ENCODE data around the gene SRC.

SRC gene

DNA sequence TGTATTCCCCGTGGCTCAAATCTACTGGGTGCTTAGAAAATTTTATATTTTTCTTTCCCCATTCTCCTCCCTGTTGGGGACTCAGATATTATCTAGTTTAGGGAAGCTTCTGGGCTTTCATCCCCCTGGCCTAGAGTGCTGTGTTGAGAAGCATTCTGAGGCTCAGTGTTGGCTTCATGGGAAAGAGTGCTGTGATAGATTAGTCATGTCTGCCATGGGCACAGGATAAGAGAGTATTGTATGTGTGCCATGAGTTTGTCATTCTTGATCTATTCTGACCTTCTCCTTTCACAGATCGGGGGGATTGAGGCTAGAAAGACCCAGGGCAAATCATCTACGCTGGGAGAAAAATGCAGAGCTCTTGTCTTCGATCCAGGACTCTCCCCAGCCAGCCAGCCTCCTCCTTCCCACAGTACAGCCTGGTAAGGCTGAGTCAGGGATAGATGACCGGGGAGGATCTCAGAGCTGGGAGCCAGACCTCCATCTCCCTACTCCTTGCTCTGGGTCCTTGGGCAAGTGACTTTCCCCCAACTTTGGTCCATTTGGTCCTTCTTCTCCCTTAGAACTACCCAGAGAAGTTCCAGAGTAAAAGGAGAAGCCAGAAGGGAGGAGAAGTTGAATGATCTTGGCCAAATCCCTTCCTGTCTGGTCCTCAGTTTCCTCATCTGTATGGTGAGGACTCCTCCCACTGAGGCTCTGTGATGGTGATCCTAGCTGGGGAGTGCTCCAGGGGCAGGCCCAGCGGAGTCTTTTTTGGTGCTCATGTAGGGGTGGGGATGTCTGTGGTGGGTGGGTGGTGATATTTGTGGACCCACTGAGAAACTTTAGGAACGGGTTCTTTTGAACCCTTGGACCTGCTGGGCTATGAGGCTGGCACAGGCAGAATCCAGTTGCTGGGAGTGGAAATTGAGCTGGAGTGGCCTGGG, 5.0 kb downstream of the SRC start:
- no peak for DNase-seq (ENCODE audit: low spot score)

GRCh38 chr20:37351689-37352607, 6.0 kb downstream of the SRC start:
- DNase-seq (ENCODE audit: low spot score): no peak

- no peak for DNase-seq (ENCODE audit: low spot score)
Measured at GRCh38 chr20:37352608-37352980, 6.7 kb downstream of the SRC start.

DNA sequence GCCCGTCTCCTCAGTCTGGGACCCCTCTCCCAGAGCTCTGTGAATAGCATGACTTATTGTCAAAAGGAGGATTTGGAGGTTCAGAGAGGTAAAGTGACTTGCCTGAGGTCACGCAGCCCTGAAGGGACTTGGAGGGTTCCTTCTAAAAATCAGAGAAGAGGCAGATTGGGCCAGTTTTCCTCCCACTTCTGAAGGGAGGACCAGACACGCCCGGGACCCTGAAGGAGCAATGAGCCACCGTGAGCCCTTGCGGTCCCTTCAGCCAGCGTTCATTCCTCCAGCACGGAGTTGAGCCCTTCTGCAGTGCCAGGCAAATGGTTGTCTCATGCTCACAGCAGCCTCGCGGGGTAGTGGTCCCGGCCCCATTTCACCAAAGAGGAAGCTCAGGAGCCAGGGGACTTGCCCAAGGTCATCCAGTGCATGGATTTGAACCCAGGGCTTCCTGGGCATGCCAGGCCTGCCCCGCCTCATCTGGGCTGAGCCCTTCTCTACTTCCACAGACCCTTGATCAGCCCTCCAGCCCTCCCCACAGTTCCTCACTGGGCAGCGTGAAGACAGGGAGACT, 7.4 kb downstream of the SRC start:
- no peak for DNase-seq (ENCODE audit: low spot score)

DNA sequence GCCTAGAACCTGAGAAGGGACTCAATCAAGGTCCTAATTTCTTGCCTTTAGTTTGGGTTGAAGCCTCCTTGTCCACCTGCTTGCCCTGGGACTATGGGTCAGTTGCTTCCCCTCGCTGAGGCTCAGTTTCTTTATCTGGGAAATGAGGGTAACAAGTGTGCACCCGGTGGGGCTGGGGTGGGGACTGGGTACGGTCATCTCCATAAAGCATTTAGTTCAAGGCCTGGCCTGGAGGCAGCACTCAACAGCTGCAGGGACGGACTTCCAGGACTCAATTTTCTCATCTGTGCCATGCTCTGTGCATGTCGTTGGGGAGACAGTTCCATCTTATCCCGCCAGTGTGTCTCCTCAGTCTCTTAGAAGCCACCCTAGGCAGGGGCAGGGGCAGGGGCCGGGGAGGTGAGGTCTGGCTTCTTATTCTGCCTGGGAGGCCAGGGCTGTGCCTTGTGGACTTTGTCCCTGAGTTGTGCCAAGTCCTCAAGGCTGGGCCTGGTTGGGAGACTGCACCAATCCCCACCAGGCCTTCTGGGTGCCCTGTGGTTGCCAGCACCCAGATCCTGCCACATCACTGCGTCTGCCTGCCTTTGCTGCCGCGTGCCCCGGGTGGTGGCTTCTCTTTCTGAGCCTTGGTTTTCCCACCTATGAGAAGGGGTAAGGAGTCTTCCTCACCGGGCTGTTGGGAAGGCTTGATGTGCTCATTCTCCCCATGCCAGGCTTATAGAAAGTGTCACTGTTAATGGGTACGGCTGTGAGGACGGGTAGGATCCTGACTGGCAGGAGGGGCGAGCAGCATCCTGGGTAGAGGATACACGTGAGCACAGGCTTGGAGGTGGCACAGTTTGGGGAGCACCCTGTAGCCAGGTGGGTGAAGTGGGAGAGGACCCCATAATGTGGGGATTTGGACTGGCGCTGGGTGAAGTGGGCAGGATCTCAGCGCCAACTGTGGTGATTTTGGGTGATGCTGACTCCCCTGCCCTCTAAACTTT, 8.6 kb downstream of the SRC start:
- DNase-seq (ENCODE audit: low spot score): no peak

GRCh38 chr20:37355252-37356180, 9.6 kb downstream of the SRC start:
- DNase-seq (ENCODE audit: low spot score): no peak

- no peak for DNase-seq (ENCODE audit: low spot score)
Measured at GRCh38 chr20:37356387-37356786, 10.4 kb downstream of the SRC start.

- DNase-seq (ENCODE audit: low spot score): no peak
Measured at GRCh38 chr20:37356961-37357371, 11.0 kb downstream of the SRC start.

GRCh38 chr20:37357481-37358365, 11.8 kb downstream of the SRC start:
- DNase-seq (ENCODE audit: low spot score): no peak

- no peak for DNase-seq (ENCODE audit: low spot score)
Measured at GRCh38 chr20:37358366-37359150, 12.6 kb downstream of the SRC start.

DNA sequence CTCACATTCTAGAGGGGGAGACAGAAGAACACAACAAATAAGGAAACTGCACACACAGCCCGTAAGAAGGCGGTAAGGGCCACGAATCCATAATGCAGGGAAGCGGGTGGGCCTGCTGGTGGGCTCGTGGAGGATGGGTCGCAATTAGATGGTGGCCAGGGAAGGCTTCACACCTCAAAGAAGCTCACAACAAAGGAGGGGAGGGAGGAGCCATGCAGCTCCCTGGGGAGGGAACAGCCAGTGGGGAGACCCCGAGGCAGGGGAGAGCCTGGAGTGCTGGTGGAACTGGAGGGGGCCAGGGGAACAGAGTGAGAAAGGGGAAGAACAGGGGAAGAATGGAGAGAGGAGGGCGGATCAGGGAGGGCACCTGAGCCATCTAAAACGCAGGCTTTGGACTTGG, 13.4 kb downstream of the SRC start:
- no peak for DNase-seq (ENCODE audit: low spot score)

DNA sequence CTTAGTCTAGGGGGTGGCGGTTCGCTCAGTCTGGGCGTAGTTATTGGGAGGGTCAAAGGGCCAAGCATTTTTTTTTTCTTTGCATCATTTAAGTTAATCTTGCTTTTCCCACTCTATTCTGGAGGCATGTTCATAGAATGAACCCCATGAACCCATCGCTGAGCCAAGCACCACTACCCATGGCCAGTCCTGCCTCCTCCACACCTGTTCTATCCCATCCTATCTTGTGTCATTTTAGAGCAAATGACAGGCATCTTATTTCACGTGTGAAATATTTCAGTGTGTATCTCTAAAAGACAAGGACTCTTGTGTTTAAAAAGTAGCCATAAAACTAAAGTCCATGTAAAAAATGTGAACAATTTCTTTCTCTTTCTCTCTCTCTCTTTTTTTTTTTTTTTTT, 13.9 kb downstream of the SRC start:
- DNase-seq (ENCODE audit: low spot score): no peak

DNA sequence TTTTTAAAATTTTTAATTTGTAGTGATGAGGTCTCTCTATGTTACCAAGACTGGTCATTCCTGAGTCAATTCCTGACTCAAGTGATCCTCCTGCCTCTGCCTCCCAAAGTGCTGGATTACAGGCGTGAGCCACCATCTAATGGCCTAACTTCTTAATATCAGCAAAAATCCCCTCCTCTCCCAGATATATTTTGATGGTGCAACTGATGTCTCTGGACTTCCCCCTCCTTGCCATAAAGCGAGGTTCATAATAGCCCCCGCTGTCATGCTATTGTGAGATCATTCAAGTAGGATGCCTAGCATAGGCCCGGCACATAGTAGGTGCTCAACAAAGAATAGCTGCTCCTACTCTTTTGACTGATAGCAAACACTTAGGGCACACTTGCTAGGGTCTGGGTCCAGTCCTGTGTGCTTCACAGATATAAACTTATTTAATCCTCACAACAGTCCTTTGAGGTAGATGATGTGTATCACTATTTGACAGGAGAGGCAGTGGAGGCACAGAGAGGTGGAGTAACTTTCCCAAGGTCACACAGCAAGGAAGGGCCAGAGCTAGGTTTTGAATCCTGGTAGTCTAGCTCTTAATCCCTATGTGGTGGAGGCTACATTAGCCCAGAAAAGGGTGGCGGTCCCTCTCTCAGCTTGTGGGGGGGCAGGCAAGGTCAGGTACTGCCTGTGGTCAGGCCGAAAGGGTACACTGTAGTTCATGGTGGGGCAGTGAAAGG, 14.6 kb downstream of the SRC start:
- no peak for DNase-seq (ENCODE audit: low spot score)

DNA sequence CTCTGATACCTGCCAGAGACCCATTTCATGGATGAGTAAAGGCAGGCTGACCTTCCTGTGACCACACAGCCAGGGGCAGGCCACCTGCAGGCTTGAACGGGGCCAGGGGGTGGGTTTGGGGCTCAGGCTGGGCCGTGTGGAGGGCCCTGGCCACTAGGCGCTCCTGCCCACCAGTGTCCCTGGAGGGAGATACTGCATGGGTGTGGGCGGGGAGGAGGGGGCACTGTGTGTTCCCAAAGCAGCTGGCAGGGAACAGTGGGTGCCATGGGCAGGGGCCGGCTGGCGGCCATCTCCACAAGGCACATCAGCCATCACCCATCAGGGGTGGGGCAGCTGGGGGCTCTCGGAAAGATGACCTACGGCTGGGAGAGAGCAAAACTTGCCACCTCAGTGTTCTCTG, 15.4 kb downstream of the SRC start:
- no peak for DNase-seq (ENCODE audit: low spot score)

GRCh38 chr20:37362231-37362792, 16.4 kb downstream of the SRC start:
- no peak for DNase-seq (ENCODE audit: low spot score)

DNA sequence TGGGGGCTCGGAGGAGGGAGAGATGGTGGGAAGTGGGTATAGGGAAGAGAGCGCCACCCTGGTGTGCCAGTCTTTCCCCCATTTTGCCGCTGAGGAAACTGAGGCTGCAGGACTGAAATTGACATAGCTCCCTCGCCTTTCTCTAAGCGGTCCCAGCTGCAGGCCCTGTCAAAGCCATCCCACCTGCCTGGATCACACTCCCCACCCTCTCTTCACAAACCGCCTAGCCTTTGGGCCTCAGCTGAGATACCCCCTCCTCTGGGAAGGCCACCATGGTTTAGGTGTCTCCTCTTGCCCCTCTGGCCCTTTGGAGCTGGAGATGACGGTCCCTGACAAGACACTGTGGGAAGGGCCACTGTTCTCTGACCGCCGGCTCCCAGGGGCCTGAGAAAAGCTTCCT, 16.9 kb downstream of the SRC start:
- no peak for DNase-seq (ENCODE audit: low spot score)

DNA sequence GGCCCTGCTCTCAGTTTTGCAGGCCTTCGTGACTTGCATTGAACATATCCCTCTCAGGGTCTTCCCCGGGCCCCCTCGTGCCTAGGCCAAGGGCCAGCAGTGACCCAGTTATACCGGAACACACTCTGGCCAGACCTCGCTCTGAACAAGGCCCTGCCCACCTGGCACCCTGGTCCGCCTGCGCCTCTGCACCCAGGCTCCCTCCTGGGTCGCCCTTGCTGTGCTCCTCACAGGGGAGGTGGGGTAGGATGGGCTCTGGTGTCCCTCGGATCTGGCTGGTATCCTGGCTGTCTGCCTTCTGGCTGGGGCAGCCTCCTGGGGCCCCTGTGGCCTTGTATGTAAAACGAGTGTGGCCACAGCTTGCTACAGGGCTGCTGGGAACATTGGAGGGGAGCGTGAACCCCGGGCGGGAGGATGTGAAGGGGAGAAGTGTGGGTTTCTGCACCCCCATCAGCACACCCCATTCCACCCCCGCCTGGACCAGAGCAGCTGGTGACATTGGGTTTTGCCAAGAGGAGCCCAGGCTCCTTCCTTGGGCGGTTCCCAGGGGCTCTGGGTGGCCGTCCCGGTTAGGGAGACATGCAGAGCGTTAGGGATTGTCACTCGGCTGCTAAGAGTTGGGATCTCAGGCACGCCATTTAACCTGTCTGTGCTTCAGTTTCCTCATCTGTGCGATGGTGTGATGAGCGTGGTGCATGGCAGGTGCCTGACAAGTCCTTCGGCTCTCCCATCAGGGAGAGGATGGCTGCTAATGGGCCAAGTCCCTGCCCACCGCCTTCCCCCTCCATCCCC, 17.5 kb downstream of the SRC start:
- DNase-seq (ENCODE audit: low spot score): no peak
